Fibroblast of pulmonary artery (primary cell): Measurements from ENCODE around the gene KLHL40.

Experiments
- DNase-seq: peaks from one replicate; pipeline ENCODE4 v3.0.0-alpha.2; 2010; ENCODE audit warnings: low read depth
- H3K4me3 ChIP-seq: replicated peaks from 2 replicates; pipeline ENCODE4 v1.5.1; 2011; ENCODE audit warnings: low read depth, mild to moderate bottlenecking, control low read depth, low read length, moderate library complexity
- TF ChIP-seq, protein P1 (sequence below): IDR thresholded peaks from 2 replicates; pipeline ENCODE4 v1.5.1; 2011; ENCODE audit warnings: mild to moderate bottlenecking, control low read depth, low read length, inconsistent platforms; ENCODE audit errors: missing control alignments

The KLHL40 gene

DNA sequence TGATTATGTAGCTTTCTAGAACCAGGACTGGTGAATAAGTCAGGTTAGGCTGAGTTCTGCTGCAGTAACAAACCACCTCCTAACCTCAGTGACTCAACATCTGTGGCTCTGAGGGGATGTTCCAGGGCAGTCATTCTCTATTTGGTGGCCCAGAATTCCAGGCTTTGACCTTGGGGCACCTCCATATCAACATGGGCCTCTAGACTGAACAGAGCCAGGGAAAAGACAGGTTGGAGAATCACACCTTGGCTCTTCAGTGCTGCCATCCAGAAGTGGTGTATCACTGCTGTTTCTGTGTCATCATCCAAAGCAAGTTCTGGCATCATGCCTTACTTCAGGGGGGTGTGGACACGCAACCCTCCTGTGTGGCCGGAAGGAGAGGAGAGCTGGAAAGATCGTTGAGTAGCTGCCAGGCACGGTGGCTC, 16.5 kb upstream of the KLHL40 start:
- peak; percentile 31 for DNase-seq
- TF ChIP-seq, protein P1, sequence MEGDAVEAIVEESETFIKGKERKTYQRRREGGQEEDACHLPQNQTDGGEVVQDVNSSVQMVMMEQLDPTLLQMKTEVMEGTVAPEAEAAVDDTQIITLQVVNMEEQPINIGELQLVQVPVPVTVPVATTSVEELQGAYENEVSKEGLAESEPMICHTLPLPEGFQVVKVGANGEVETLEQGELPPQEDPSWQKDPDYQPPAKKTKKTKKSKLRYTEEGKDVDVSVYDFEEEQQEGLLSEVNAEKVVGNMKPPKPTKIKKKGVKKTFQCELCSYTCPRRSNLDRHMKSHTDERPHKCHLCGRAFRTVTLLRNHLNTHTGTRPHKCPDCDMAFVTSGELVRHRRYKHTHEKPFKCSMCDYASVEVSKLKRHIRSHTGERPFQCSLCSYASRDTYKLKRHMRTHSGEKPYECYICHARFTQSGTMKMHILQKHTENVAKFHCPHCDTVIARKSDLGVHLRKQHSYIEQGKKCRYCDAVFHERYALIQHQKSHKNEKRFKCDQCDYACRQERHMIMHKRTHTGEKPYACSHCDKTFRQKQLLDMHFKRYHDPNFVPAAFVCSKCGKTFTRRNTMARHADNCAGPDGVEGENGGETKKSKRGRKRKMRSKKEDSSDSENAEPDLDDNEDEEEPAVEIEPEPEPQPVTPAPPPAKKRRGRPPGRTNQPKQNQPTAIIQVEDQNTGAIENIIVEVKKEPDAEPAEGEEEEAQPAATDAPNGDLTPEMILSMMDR, result no peak
- H3K4me3 ChIP-seq, result no peak overlapping the region

DNA sequence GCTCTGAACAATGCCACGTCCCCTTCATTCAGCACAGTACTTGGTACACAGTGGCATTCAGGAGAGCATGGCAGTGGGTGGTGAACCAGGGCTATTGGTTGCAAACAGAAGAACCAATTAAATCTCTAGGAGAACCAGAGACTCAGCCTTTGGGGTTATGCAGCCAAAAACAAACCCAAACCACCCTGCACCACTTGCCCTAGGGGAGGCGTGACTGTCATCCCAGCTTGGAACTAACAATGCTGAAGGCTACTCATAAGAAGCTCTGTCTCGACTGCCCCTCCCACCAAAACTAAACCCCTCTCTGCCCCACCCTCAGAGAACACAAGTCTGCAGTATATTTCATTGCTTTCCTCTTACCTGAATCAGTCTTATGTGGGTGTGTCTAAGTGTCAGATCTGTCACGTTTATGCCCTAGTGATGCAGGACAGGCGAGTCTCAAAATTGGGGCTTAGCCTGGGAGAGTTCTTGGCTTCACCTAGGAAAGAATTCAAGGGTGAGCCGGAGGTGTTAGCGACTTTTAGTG, 15.2 kb upstream of the KLHL40 start:
- DNase-seq, result no peak
- TF ChIP-seq, protein P1, result no peak
- no peak overlapping the region for H3K4me3 ChIP-seq

DNA sequence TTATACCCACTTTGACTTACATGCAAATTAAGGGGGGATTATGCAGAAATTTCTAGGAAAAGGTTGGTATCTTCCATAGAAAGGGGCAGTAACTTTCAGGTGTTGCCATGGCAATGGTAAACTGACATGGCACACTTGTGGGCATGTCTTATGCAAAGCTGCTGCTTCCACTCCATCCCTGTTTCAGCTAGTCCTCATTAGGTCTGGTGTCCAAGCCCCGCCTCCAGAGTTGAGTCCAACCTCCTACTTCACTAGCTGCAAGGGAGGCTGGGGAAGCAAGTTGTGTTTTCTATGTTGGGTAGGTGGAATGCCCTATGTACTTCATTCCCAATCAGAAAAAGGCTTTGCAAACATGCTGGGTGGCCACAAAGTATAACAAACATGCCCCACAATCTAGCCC, 14.7 kb upstream of the KLHL40 start:
- H3K4me3 ChIP-seq, result no peak overlapping the region
- no peak for DNase-seq
- TF ChIP-seq, protein P1, result no peak

DNA sequence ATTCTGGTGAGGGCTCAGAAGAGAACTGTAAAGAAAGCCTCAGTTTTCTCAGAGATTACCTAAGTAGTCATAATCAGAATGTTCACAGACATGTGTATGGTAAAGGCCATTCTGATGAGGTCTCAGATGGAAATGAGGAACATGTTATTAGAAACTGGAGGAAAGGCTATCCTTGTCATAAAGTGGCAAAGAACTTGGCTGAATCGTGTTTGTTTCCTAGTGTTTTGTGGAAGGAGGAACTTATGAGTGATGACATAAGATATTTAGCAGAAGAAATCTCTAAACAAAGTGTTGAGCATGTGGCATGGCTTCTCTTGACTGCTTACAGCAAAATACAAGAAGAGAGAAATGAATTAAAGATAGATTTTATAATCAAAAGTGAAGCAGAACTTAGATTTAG, 12.8 kb upstream of the KLHL40 start:
- TF ChIP-seq, protein P1, result no peak
- no peak overlapping the region for H3K4me3 ChIP-seq
- no peak for DNase-seq

DNA sequence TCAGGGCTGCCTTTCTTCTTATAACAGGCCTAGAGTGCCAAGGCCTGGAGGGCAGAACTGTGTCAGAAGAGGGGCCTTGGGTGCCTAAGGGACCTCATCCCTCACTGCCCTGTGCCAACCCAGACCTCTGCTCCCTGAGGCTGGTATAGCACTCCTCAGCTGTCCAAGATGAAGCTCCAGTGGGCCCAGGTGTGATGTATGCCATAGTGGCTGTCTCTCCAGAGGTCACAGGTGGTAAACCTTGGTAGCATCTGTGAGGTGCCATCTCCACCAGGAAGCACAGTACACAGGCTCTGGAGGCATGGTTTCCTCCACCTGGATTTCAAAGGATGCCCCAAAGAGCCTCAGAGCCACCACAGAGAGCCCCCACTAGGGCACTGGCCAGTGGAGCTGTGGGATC, 12.3 kb upstream of the KLHL40 start:
- H3K4me3 ChIP-seq, result no peak overlapping the region
- TF ChIP-seq, protein P1, result no peak
- no peak for DNase-seq

DNA sequence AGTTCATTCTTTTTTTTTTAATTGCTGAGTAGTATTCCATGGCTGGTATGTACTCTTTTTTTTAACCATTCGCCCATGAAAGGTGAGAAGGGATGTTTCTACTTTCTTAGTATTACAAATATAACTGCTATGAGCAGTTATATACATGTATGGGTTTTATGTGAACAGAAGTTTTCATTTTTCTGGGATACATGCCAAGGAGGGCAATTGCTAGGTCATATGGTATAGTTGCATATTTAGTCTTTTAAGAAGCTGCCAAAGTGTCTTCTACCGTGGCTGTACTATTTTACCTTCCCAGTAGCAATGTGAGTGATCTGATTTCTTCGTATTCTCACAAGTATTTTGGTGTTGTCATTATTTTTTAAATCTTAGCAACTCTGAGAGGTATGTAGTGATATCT, 11.2 kb upstream of the KLHL40 start:
- TF ChIP-seq, protein P1, result no peak
- DNase-seq, result no peak
- H3K4me3 ChIP-seq, result no peak overlapping the region

DNA sequence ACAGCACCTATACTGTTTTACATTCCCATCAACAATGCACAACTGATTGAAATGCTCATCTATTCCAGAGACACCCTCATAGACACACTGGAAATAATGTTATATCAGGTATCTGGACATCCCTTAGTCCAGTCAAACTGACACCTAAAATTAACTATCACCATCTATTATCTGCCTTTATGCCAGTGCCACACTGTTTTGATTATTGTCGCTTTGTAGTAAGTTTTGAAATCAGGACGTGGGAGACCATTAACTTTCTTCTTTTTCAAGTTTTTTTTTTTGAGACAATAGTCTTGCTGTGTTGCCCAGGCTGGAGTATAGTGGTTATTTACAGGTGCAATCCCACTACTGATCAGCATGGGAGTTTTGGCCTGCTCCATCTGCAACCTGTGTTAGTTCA, 9.4 kb upstream of the KLHL40 start:
- no peak for DNase-seq
- TF ChIP-seq, protein P1, result no peak
- H3K4me3 ChIP-seq, result no peak overlapping the region
